HepG2 (cell line): Measurements from ENCODE around the gene TCTA. TPM values are rescaled to one million over a fixed set of nuclear protein-coding genes. Genes with fewer than 3 reads are reported as not detected.

ENCODE experiments used
- CREM ChIP-seq, 2 experiments: sonication (generic) in 1 of 2; formaldehyde crosslinking in 1 of 2; IDR thresholded peaks; 2 replicates each; pipeline versions ENCODE4 v1.4.0 to v1.6.1; 2016 to 2020; ENCODE audit warnings: antibody characterized with exemption in 1 of 2, mild to moderate bottlenecking in 1 of 2, missing genetic modification reagents in 1 of 2
- ELF1 ChIP-seq: sonication (generic); formaldehyde crosslinking; IDR thresholded peaks from 2 replicates; pipeline ENCODE4 v1.4.0; 2020; ENCODE audit warnings: missing genetic modification reagents
- ESRRA ChIP-seq: sonication (generic); formaldehyde crosslinking; IDR thresholded peaks from 2 replicates; pipeline ENCODE4 v1.5.1; 2020; ENCODE audit warnings: mild to moderate bottlenecking, low read depth, missing genetic modification reagents
- HMGA1 ChIP-seq: sonication (generic); formaldehyde crosslinking; conservative IDR thresholded peaks from 2 replicates; pipeline ENCODE4 v1.4.0; 2020; ENCODE audit warnings: missing genetic modification reagents
- HNRNPUL1 ChIP-seq: fragments of 200-400 bp; formaldehyde crosslinking; IDR thresholded peaks from 2 replicates; pipeline ENCODE4 v1.6.1; 2017; ENCODE audit warnings: low read depth, mild to moderate bottlenecking, low read length, moderate library complexity
- NCOA1 ChIP-seq: sonication (generic); formaldehyde crosslinking; IDR thresholded peaks from 2 replicates; pipeline ENCODE4 v1.9.0; 2021; ENCODE audit warnings: missing genetic modification reagents
- PBX3 ChIP-seq: sonication (generic); formaldehyde crosslinking; IDR thresholded peaks from 2 replicates; pipeline ENCODE4 v1.8.1; 2023; ENCODE audit warnings: missing genetic modification reagents, inconsistent platforms, borderline replicate concordance
- SP2 ChIP-seq: sonication (generic); formaldehyde crosslinking; IDR thresholded peaks from 2 replicates; pipeline ENCODE4 v1.5.1; 2020; ENCODE audit warnings: mild to moderate bottlenecking, missing genetic modification reagents
- ZBTB20 ChIP-seq: sonication (generic); formaldehyde crosslinking; IDR thresholded peaks from 2 replicates; pipeline ENCODE4 v1.8.1; 2023; ENCODE audit warnings: missing genetic modification reagents, low read depth, mild to moderate bottlenecking, borderline replicate concordance
- ZFP1 ChIP-seq: IDR thresholded peaks from 2 replicates; pipeline ENCODE4 v1.6.1; 2016
- ZNF143 ChIP-seq: sonication (generic); formaldehyde crosslinking; IDR thresholded peaks from 2 replicates; pipeline ENCODE4 v1.4.0; 2020; ENCODE audit warnings: missing genetic modification reagents
- ZNF20 ChIP-seq: sonication (generic); formaldehyde crosslinking; IDR thresholded peaks from 2 replicates; pipeline ENCODE4 v1.4.0; 2020; ENCODE audit warnings: mild to moderate bottlenecking, moderate library complexity, missing genetic modification reagents
- ZNF263 ChIP-seq: sonication (generic); formaldehyde crosslinking; IDR thresholded peaks from 2 replicates; pipeline ENCODE4 v1.4.0; 2020; ENCODE audit warnings: missing genetic modification reagents
- ZNF33B ChIP-seq: sonication (generic); formaldehyde crosslinking; IDR thresholded peaks from 2 replicates; pipeline ENCODE4 v1.5.1; 2020; ENCODE audit warnings: mild to moderate bottlenecking, missing genetic modification reagents
- ZNF569 ChIP-seq: sonication (generic); formaldehyde crosslinking; IDR thresholded peaks from 2 replicates; pipeline ENCODE4 v1.5.0; 2020; ENCODE audit warnings: mild to moderate bottlenecking, missing genetic modification reagents, moderate library complexity, borderline replicate concordance
- ZNF629 ChIP-seq: sonication (generic); formaldehyde crosslinking; conservative IDR thresholded peaks from 2 replicates; pipeline ENCODE4 v1.5.0; 2020; ENCODE audit warnings: missing genetic modification reagents
- ZNF674 ChIP-seq: sonication (generic); formaldehyde crosslinking; IDR thresholded peaks from 2 replicates; pipeline ENCODE4 v1.5.0; 2020; ENCODE audit warnings: low read depth, mild to moderate bottlenecking, missing genetic modification reagents
- ZNF737 ChIP-seq: sonication (generic); formaldehyde crosslinking; IDR thresholded peaks from 2 replicates; pipeline ENCODE4 v1.5.0; 2020; ENCODE audit warnings: missing genetic modification reagents, mild to moderate bottlenecking, borderline replicate concordance
- ZNF75D ChIP-seq: sonication (generic); formaldehyde crosslinking; IDR thresholded peaks from 2 replicates; pipeline ENCODE4 v1.8.1; 2023; ENCODE audit warnings: missing genetic modification reagents, mild to moderate bottlenecking, borderline replicate concordance
- ZNF777 ChIP-seq: sonication (generic); formaldehyde crosslinking; IDR thresholded peaks from 2 replicates; pipeline ENCODE4 v1.4.0; 2020; ENCODE audit warnings: missing genetic modification reagents
- polyA plus RNA-seq, 8 experiments: library from polyadenylated mRNA; depleted of rRNA in 3 of 8; stranded (reverse) in 7 of 8; unstranded in 1 of 8; fragments of >200 nt; fragmentation: Illumina TruSeq in 4 of 8; extraction: Trizol in 4 of 8; gene quantifications; 2 replicates each; pipeline versions ENCODE4 v1.2.1 to v1.2.3, GENCODE V29; 2011 to 2016; ENCODE audit warnings: low read depth in 4 of 8, missing spikeins in 1 of 8, mixed read lengths in 1 of 8; ENCODE audit not compliant: insufficient read depth in 1 of 8
- total RNA-seq, 5 experiments: library from RNA; depleted of rRNA; stranded (reverse); fragments of >200 nt; fragmentation: Illumina TruSeq; extraction: Trizol; gene quantifications; 2 replicates each; pipeline ENCODE4 v1.2.3, GENCODE V29; 2016; ENCODE audit warnings: low read depth in 1 of 5
- TF ChIP-seq, protein P1 (sequence below): sonication (generic); formaldehyde crosslinking; IDR thresholded peaks from 2 replicates; pipeline ENCODE4 v1.5.0; 2020; ENCODE audit warnings: missing genetic modification reagents
- TF ChIP-seq, protein P2 (sequence below): sonication (generic); formaldehyde crosslinking; IDR thresholded peaks from 2 replicates; pipeline ENCODE4 v1.5.1; 2020; ENCODE audit warnings: mild to moderate bottlenecking, missing genetic modification reagents
- TF ChIP-seq, protein P3 (sequence below): sonication (generic); formaldehyde crosslinking; IDR thresholded peaks from 2 replicates; pipeline ENCODE4 v1.5.0; 2020; ENCODE audit warnings: mild to moderate bottlenecking, missing genetic modification reagents

The TCTA gene
- total and polyA plus RNA-seq, 2 of the 13 experiments (the other 11 are each of a cell fraction or from before 2014, with no cell fraction given), result 8.3 to 13.2 TPM

DNA sequence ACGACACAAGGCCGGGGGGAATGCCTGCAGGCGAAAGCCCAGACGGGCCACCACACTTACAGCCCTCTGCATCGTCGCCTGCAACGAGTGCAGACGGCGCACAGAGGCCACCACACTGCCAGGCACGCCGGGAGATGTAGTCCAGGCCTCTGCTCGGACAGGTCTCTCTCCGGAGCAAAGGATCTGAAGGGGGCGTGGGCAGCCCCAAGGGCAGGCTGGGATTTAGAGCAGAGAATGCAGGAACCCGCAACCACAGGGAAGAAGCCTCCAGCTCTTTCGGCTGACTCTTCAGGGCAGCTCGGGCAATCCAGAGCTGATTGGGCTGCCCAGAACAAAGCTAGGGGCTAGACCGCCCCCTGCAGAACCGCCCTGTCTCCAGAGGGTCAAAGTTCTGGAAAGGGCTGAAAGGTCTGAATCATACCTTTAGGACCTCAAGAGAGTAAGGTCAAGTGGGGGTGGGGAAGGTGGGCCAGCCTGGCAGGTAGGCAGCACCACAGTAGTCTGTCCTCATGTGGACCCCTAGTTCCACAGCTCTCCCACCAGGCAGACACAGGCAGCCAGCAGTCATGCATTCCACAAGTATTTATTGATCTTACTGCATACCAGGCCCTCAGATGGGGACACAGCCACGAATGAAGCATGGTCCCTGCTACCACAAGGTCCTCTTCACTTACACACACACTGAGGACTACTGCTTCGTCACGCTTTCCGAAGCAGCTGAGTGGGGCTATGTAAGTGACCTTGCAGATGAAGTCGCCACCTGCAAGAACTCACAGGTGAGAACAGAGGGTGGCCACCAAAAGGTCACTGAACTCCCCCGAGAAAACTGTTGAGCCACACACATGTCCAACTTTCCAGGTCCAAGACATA is 10.4 kb downstream of the TCTA start, which contains the start of gene AMT (continued):
- 0 out of 2 replicates have a peak, but pooled peaks have one; percentile 65 for TF ChIP-seq NCOA1
- TF ChIP-seq HNRNPUL1, result no peak
- no peak for TF ChIP-seq ZNF777 (CRISPR knock-in tag)
- no peak for TF ChIP-seq HMGA1
- TF ChIP-seq ZNF737, result no peak
- no peak for TF ChIP-seq SP2 (CRISPR knock-in tag)
- TF ChIP-seq ESRRA, result peak; percentile 98
- TF ChIP-seq ZNF143 (CRISPR knock-in tag), result peak; percentile 94
- TF ChIP-seq ELF1 (CRISPR knock-in tag), result no peak
- no peak for TF ChIP-seq ZNF674 (CRISPR knock-in tag)
- TF ChIP-seq, protein P1, sequence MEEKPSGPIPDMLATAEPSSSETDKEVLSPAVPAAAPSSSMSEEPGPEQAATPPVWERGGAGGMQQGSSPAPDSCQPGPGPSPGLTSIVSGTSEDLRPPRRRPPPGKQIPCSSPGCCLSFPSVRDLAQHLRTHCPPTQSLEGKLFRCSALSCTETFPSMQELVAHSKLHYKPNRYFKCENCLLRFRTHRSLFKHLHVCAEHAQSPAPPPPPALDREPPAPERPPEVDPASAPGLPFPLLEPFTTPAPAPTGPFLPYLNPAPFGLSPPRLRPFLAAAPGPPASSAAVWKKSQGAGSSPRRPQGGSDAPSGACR, result 0 out of 2 replicates have a peak, but pooled peaks have one; percentile 47
- no peak for TF ChIP-seq ZFP1
- TF ChIP-seq, protein P2, sequence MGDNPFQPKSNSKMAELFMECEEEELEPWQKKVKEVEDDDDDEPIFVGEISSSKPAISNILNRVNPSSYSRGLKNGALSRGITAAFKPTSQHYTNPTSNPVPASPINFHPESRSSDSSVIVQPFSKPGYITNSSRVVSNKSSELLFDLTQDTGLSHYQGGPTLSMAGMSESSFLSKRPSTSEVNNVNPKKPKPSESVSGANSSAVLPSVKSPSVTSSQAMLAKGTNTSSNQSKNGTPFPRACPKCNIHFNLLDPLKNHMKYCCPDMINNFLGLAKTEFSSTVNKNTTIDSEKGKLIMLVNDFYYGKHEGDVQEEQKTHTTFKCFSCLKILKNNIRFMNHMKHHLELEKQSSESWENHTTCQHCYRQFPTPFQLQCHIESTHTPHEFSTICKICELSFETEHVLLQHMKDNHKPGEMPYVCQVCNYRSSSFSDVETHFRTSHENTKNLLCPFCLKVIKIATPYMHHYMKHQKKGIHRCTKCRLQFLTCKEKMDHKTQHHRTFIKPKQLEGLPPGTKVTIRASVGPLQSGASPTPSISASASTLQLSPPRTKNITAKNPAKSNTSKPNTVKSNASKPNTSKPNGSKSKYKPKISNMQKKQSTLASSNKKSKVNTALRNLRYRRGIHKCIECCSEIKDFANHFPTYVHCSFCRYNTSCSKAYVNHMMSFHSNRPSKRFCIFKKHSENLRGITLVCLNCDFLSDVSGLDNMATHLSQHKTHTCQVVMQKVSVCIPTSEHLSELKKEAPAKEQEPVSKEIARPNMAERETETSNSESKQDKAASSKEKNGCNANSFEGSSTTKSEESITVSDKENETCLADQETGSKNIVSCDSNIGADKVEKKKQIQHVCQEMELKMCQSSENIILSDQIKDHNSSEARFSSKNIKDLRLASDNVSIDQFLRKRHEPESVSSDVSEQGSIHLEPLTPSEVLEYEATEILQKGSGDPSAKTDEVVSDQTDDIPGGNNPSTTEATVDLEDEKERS (CRISPR knock-in tag), result 0 out of 2 replicates have a peak, but pooled peaks have one; percentile 14
- TF ChIP-seq ZNF75D (CRISPR knock-in tag), result no peak
- TF ChIP-seq CREM (IDR thresholded peaks at IDR 0.05), result peak; percentile 93
- peak; percentile 39; the same call in 1 of the 2 replicates for TF ChIP-seq CREM (CRISPR knock-in tag; IDR thresholded peaks at IDR 0.05)
- TF ChIP-seq ZNF569 (CRISPR knock-in tag), result no peak
- TF ChIP-seq ZNF629 (CRISPR knock-in tag), result no peak
- TF ChIP-seq ZBTB20, result no peak; the same call in 1 of the 2 replicates
- no peak for TF ChIP-seq ZNF33B
- no peak for TF ChIP-seq ZNF20 (CRISPR knock-in tag)
- TF ChIP-seq, protein P3, sequence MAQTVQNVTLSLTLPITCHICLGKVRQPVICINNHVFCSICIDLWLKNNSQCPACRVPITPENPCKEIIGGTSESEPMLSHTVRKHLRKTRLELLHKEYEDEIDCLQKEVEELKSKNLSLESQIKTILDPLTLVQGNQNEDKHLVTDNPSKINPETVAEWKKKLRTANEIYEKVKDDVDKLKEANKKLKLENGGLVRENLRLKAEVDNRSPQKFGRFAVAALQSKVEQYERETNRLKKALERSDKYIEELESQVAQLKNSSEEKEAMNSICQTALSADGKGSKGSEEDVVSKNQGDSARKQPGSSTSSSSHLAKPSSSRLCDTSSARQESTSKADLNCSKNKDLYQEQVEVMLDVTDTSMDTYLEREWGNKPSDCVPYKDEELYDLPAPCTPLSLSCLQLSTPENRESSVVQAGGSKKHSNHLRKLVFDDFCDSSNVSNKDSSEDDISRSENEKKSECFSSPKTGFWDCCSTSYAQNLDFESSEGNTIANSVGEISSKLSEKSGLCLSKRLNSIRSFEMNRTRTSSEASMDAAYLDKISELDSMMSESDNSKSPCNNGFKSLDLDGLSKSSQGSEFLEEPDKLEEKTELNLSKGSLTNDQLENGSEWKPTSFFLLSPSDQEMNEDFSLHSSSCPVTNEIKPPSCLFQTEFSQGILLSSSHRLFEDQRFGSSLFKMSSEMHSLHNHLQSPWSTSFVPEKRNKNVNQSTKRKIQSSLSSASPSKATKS (CRISPR knock-in tag), result no peak
- TF ChIP-seq ZNF263 (CRISPR knock-in tag), result no peak
- no peak for TF ChIP-seq PBX3 (CRISPR knock-in tag)
